RWPE1 (cell line): ENCODE results near the gene ADAMTS17.

Experiments
- CTCF ChIA-PET: fragments of 350-600 bp; sonication (Branson Sonifier 250); formaldehyde crosslinking; extraction: SDS; loops from one replicate; lab custom pipeline; 2021; lab: Yijun Ruan, JAX
- POLR2A ChIA-PET: fragments of 400-600 bp; formaldehyde crosslinking; extraction: SDS; loops from one replicate; lab custom pipeline; 2020; ENCODE audit warnings: antibody characterized with exemption; ENCODE audit not compliant: low non-redundant PET; lab: Yijun Ruan, JAX
- DNase-seq: peaks from one replicate; pipeline ENCODE4 v3.0.0; 2012; ENCODE audit warnings: low spot score
- H3K27ac ChIP-seq: fragments of 450-650 bp; 2 replicates; pipeline ENCODE4 v1.5.1; 2017
- CTCF ChIP-seq: fragments of 450-650 bp; conservative IDR thresholded peaks from 2 replicates; pipeline ENCODE4 v1.5.1; 2017; ENCODE audit warnings: low read depth, mild to moderate bottlenecking

ADAMTS17 gene

GRCh38 chr15:100105101-100105500, 236.7 kb downstream of the ADAMTS17 start:
- POLR2A ChIA-PET: no interaction called here
- DNase-seq: no peak
- no peak overlapping the region for H3K27ac ChIP-seq
- CTCF ChIA-PET: no interaction called here
- no peak for TF ChIP-seq CTCF

GRCh38 chr15:100104245-100104644, 237.5 kb downstream of the ADAMTS17 start:
- no peak for DNase-seq
- H3K27ac ChIP-seq: no peak overlapping the region
- ChIA-PET POLR2A (no interaction called here), CTCF (interaction anchor here (0.7 kb wide), 1 partner anchor 9 kb away, joined by 3 read pairs; no protein-coding TSS in a partner anchor)
- no peak for TF ChIP-seq CTCF

GRCh38 chr15:100103828-100104227, 237.9 kb downstream of the ADAMTS17 start:
- ChIA-PET CTCF (interaction anchor here (0.7 kb wide), 1 partner anchor 9 kb away, joined by 3 read pairs; no protein-coding TSS in a partner anchor), POLR2A (no interaction called here)
- TF ChIP-seq CTCF: no peak
- H3K27ac ChIP-seq: no peak overlapping the region
- no peak for DNase-seq

- no peak overlapping the region for H3K27ac ChIP-seq
- ChIA-PET CTCF (no interaction called here), POLR2A (no interaction called here)
- DNase-seq: no peak
- TF ChIP-seq CTCF: no peak
Observed at GRCh38 chr15:100101426-100102089, 240.2 kb downstream of the ADAMTS17 start.

GRCh38 chr15:100100926-100101325, 240.8 kb downstream of the ADAMTS17 start:
- TF ChIP-seq CTCF: no peak
- no peak overlapping the region for H3K27ac ChIP-seq
- no peak for DNase-seq
- POLR2A ChIA-PET: no interaction called here
- CTCF ChIA-PET: no interaction called here

GRCh38 chr15:100099976-100100375, 241.8 kb downstream of the ADAMTS17 start:
- TF ChIP-seq CTCF: no peak
- H3K27ac ChIP-seq: no peak overlapping the region
- ChIA-PET CTCF (interaction anchor here (0.6 kb wide), 1 partner anchor 1024 kb away, joined by 3 read pairs; no protein-coding TSS in a partner anchor), POLR2A (no interaction called here)
- DNase-seq: no peak
